GM23338 (cell line): ENCODE results near the gene NFE2. TPM values are rescaled to one million over a fixed set of nuclear protein-coding genes. Genes with fewer than 3 reads are reported as not detected.

ENCODE experiments used
- ATAC-seq: fragments of 200-7000 bp; cut with Tn5 transposase; 3 replicates; pipeline ENCODE4 v1.9.1; 2020
- DNase-seq: peaks from one replicate; pipeline ENCODE4 v3.0.0-alpha.2; 2015; ENCODE audit warnings: low spot score
- H2AFZ ChIP-seq: fragments of 200-600 bp; sonication (generic); 2 replicates; pipeline ENCODE4 v1.8.0; 2016; ENCODE audit warnings: antibody characterized with exemption, mild to moderate bottlenecking, moderate library complexity
- H3F3A ChIP-seq: fragments of 200-600 bp; sonication (generic); replicated peaks from 2 replicates; pipeline ENCODE4 v1.8.0; 2017; ENCODE audit warnings: antibody characterized with exemption, mixed run types, low read depth
- H3K27ac ChIP-seq: fragments of 200-600 bp; sonication (generic); 2 replicates; pipeline ENCODE4 v1.6.1; 2016; ENCODE audit warnings: low read depth
- H3K27me3 ChIP-seq: fragments of 200-600 bp; sonication (generic); 2 replicates; pipeline ENCODE4 v1.8.0; 2016; ENCODE audit warnings: mild to moderate bottlenecking, mixed run types, moderate library complexity; ENCODE audit not compliant: insufficient read depth
- H3K36me3 ChIP-seq: fragments of 200-600 bp; sonication (generic); 2 replicates; pipeline ENCODE4 v1.8.0; 2016; ENCODE audit warnings: mild to moderate bottlenecking; ENCODE audit not compliant: insufficient read depth
- H3K4me1 ChIP-seq: fragments of 200-600 bp; sonication (generic); 2 replicates; pipeline ENCODE4 v1.8.0; 2016; ENCODE audit warnings: mild to moderate bottlenecking, moderate library complexity; ENCODE audit not compliant: insufficient read depth
- H3K4me2 ChIP-seq: fragments of 200-600 bp; sonication (generic); 2 replicates; pipeline ENCODE4 v1.7.1; 2017; ENCODE audit warnings: mixed run types
- H3K4me3 ChIP-seq: fragments of 200-600 bp; sonication (generic); 2 replicates; pipeline ENCODE4 v1.6.1; 2016; ENCODE audit warnings: mixed run types
- H3K79me2 ChIP-seq: fragments of 200-600 bp; sonication (generic); replicated peaks from 2 replicates; pipeline ENCODE4 v1.8.0; 2017; ENCODE audit warnings: mild to moderate bottlenecking; ENCODE audit not compliant: insufficient read depth
- H3K9me2 ChIP-seq: fragments of 200-600 bp; sonication (generic); 2 replicates; pipeline ENCODE4 v1.8.0; 2017; ENCODE audit not compliant: insufficient read depth
- H4K20me1 ChIP-seq: fragments of 200-600 bp; sonication (generic); replicated peaks from 2 replicates; pipeline ENCODE4 v1.8.0; 2017; ENCODE audit warnings: mild to moderate bottlenecking; ENCODE audit not compliant: insufficient read depth
- H3K27ac Mint-ChIP-seq: 2 replicates; pipeline ENCODE4 v1.8.0; 2020; ENCODE audit warnings: inconsistent platforms, mild to moderate bottlenecking, moderate library complexity, mixed read lengths
- H3K27me3 Mint-ChIP-seq: 3 replicates; pipeline ENCODE4 v1.8.0; 2022; ENCODE audit warnings: low read depth, mild to moderate bottlenecking, moderate library complexity, mixed read lengths, inconsistent platforms; ENCODE audit not compliant: insufficient read depth, poor library complexity
- H3K36me3 Mint-ChIP-seq: 3 replicates; pipeline ENCODE4 v1.8.0; 2021; ENCODE audit warnings: low read depth, mild to moderate bottlenecking, inconsistent platforms, moderate library complexity, mixed read lengths
- H3K4me1 Mint-ChIP-seq: 3 replicates; pipeline ENCODE4 v1.8.0; 2020; ENCODE audit warnings: mild to moderate bottlenecking, inconsistent platforms, mixed read lengths
- H3K4me3 Mint-ChIP-seq: 3 replicates; pipeline ENCODE4 v1.8.0; 2021; ENCODE audit warnings: moderate library complexity, mild to moderate bottlenecking, inconsistent platforms, mixed read lengths
- H3K9me3 Mint-ChIP-seq: 3 replicates; pipeline ENCODE4 v1.8.0; 2020; ENCODE audit warnings: moderate library complexity, mild to moderate bottlenecking, inconsistent platforms, mixed read lengths
- CREB1 ChIP-seq: fragments of 250-450 bp; sonication (Bioruptor Pico); IDR thresholded peaks from 2 replicates; pipeline ENCODE4 v1.5.0; 2020; ENCODE audit warnings: low read depth, mild to moderate bottlenecking, moderate library complexity
- CTCF ChIP-seq, 2 experiments: fragments of 200-600 bp in 1 of 2; sonication (generic) in 1 of 2; conservative IDR thresholded peaks; 2 replicates each; pipeline versions ENCODE4 v1.5.1 to v1.6.1; 2016 to 2017; ENCODE audit warnings: antibody characterized with exemption in 2 of 2, low read depth in 2 of 2, mild to moderate bottlenecking in 2 of 2, moderate library complexity in 1 of 2
- EZH2 ChIP-seq: fragments of 200-600 bp; sonication (generic); IDR thresholded peaks from one replicate; pipeline ENCODE4 v1.8.0; 2017; ENCODE audit warnings: antibody characterized with exemption, mild to moderate bottlenecking, low read depth; ENCODE audit not compliant: unreplicated experiment
- JUNB ChIP-seq: IDR thresholded peaks from one replicate; pipeline ENCODE4 v1.6.1; 2016; ENCODE audit warnings: antibody characterized with exemption; ENCODE audit not compliant: unreplicated experiment
- NANOG ChIP-seq: IDR thresholded peaks from 2 replicates; pipeline ENCODE4 v1.6.1; 2016; ENCODE audit warnings: antibody characterized with exemption, borderline replicate concordance
- POLR2AphosphoS5 ChIP-seq: IDR thresholded peaks from 2 replicates; pipeline ENCODE4 v1.6.1; 2016; ENCODE audit warnings: antibody characterized with exemption, low read depth
- REST ChIP-seq: IDR thresholded peaks from one replicate; pipeline ENCODE4 v1.6.1; 2018; ENCODE audit warnings: antibody characterized with exemption; ENCODE audit not compliant: unreplicated experiment
- ZNF331 ChIP-seq: fragments of 250-450 bp; sonication (Bioruptor Pico); IDR thresholded peaks from 2 replicates; pipeline ENCODE4 v1.5.0; 2020; ENCODE audit warnings: low read depth, mild to moderate bottlenecking, moderate library complexity
- ZNF462 ChIP-seq: fragments of 250-450 bp; sonication (Bioruptor Pico); IDR thresholded peaks from 2 replicates; pipeline ENCODE4 v1.5.0; 2020; ENCODE audit warnings: mild to moderate bottlenecking, moderate library complexity
- polyA plus RNA-seq: library from polyadenylated mRNA; unstranded; fragments of >200 nt; fragmentation: Nextera tagmentation; extraction: Ambion mirVana; gene quantifications from 2 replicates; pipeline ENCODE4 v1.2.1, GENCODE V29; 2016
- total RNA-seq: library from RNA; depleted of rRNA; stranded (reverse); fragments of >200 nt; shearing (Covaris generic); gene quantifications from 2 replicates; pipeline ENCODE4 v1.2.3, GENCODE V29; 2014

The NFE2 gene
- total and polyA plus RNA-seq, 2 experiments from 2014 or later, result 1.3 to 1.8 TPM

GRCh38 chr12:54349679-54350078 lies 48.9 kb upstream of the NFE2 start:
- no peaks in the 10 kb centered on the region; the same call in 2 of the 3 replicates for H3K9me3 Mint-ChIP-seq
- TF ChIP-seq REST (no peak), JUNB (no peak), ZNF462 (CRISPR knock-in tag) (no peak), EZH2 (no peak), ZNF331 (CRISPR knock-in tag) (no peak), POLR2AphosphoS5 (no peak), NANOG (no peak), CREB1 (CRISPR knock-in tag) (no peak), CTCF (conservative IDR thresholded peaks at IDR 0.05; ENCODE audit: low read depth in 2 of 2) (no peak)
- no peak overlapping the region for H2AFZ ChIP-seq
- H3K4me3 Mint-ChIP-seq, result no peak overlapping the region; the same call in 2 of the 3 replicates
- peaks cover 44% of the 10 kb centered on the region for H3K36me3 Mint-ChIP-seq
- H3K4me1 ChIP-seq, result peaks cover 52% of the 10 kb centered on the region
- H3K27me3 Mint-ChIP-seq, result peaks cover 40% of the 10 kb centered on the region
- ATAC-seq (no peak), DNase-seq (no peak)
- H4K20me1 ChIP-seq, result peaks cover 4% of the 10 kb centered on the region
- H3K27ac ChIP-seq, result no peak overlapping the region
- peaks cover 33% of the 10 kb centered on the region; the same call in 1 of the 2 replicates for H3K27me3 ChIP-seq
- peaks cover 30% of the 10 kb centered on the region for H3F3A ChIP-seq
- H3K9me2 ChIP-seq, result no peaks in the 10 kb centered on the region
- H3K27ac Mint-ChIP-seq, result no peak overlapping the region
- H3K79me2 ChIP-seq, result no peaks in the 10 kb centered on the region; the same call in 1 of the 2 replicates
- H3K4me1 Mint-ChIP-seq, result peaks cover 51% of the 10 kb centered on the region
- peaks cover 23% of the 10 kb centered on the region for H3K36me3 ChIP-seq
- 0 out of 2 replicates have a peak overlapping the region, but pooled peaks have one; percentile 64 for H3K4me2 ChIP-seq
- H3K4me3 ChIP-seq, result no peak overlapping the region
